CD14-positive monocyte (primary cell): ENCODE measurements around the gene TNFRSF6B. TPM values are rescaled to one million over a fixed set of nuclear protein-coding genes. Genes with fewer than 3 reads are reported as not detected.

ENCODE experiments used
- DNase-seq, 3 donors: peaks; one replicate each; pipeline ENCODE4 v3.0.0-alpha.2; 2011 to 2022
- H2AFZ ChIP-seq: 2 replicates; pipeline ENCODE4 v1.6.0; 2012; ENCODE audit warnings: mild to moderate bottlenecking, low read depth, low read length, inconsistent platforms; ENCODE audit not compliant: insufficient read depth, poor library complexity, severe bottlenecking
- H3K27ac ChIP-seq, 2 donors: 1 replicate in 1 of 2; 2 replicates in 1 of 2; pipeline ENCODE4 v1.5.1; 2012 to 2013; ENCODE audit warnings: low read length in 2 of 2, control low read depth in 1 of 2, inconsistent platforms in 1 of 2, low read depth in 1 of 2, mild to moderate bottlenecking in 1 of 2
- H3K27me3 ChIP-seq, 2 donors: one replicate each; pipeline versions ENCODE4 v1.6.0 to v1.6.1; 2011 to 2013; ENCODE audit warnings: low read length in 2 of 2; ENCODE audit not compliant: control insufficient read depth in 2 of 2, insufficient read depth in 2 of 2
- H3K36me3 ChIP-seq, 2 donors: replicated peaks in 1 of 2; 1 replicate in 1 of 2; 2 replicates in 1 of 2; pipeline versions ENCODE4 v1.5.1 to v1.6.1; 2012 to 2013; ENCODE audit warnings: low read length in 2 of 2, control low read depth in 1 of 2, inconsistent platforms in 1 of 2, mild to moderate bottlenecking in 1 of 2; ENCODE audit not compliant: insufficient read depth in 2 of 2, control insufficient read depth in 1 of 2
- H3K4me1 ChIP-seq, 2 donors: 1 replicate in 1 of 2; 2 replicates in 1 of 2; pipeline versions ENCODE4 v1.5.1 to v1.6.1; 2012 to 2013; ENCODE audit warnings: low read length in 2 of 2, control low read depth in 1 of 2, inconsistent platforms in 1 of 2, mild to moderate bottlenecking in 1 of 2, moderate library complexity in 1 of 2; ENCODE audit not compliant: insufficient read depth in 2 of 2, control insufficient read depth in 1 of 2
- H3K4me2 ChIP-seq: replicated peaks from 2 replicates; pipeline ENCODE3; 2012; ENCODE audit warnings: low read length, moderate library complexity, mild to moderate bottlenecking; ENCODE audit not compliant: poor library complexity, severe bottlenecking; ENCODE audit errors: extremely low read depth
- H3K4me3 ChIP-seq, 3 experiments: fragments of 200-600 bp in 1 of 3; sonication (generic) in 1 of 3; replicated peaks in 1 of 3; 1 replicate in 2 of 3; 2 replicates in 1 of 3; pipeline ENCODE4 v1.5.1; 2011 to 2013; ENCODE audit warnings: low read length in 3 of 3, mild to moderate bottlenecking in 3 of 3, control low read depth in 2 of 3, low read depth in 2 of 3, inconsistent platforms in 1 of 3, moderate library complexity in 1 of 3
- H3K79me2 ChIP-seq: 2 replicates; pipeline ENCODE4 v1.6.0; 2012; ENCODE audit warnings: mild to moderate bottlenecking, control low read depth, inconsistent platforms, low read length, moderate library complexity; ENCODE audit not compliant: insufficient read depth
- H3K9ac ChIP-seq: 2 replicates; pipeline ENCODE4 v1.6.0; 2017; ENCODE audit warnings: low read length, mild to moderate bottlenecking; ENCODE audit not compliant: insufficient read depth, poor library complexity, severe bottlenecking
- H3K9me3 ChIP-seq, 2 donors: replicated peaks in 1 of 2; 1 replicate in 1 of 2; 2 replicates in 1 of 2; pipeline versions ENCODE4 v1.5.1 to v1.6.1; 2012 to 2013; ENCODE audit warnings: low read length in 2 of 2, control low read depth in 1 of 2; ENCODE audit not compliant: control insufficient read depth in 1 of 2, insufficient read depth in 1 of 2
- H4K20me1 ChIP-seq: 2 replicates; pipeline ENCODE4 v1.6.0; 2012; ENCODE audit warnings: mild to moderate bottlenecking, low read length, control low read depth, moderate library complexity; ENCODE audit not compliant: insufficient read depth
- H3K27ac Mint-ChIP-seq, 7 donors: one replicate each; pipeline ENCODE4 v1.8.0; 2020; ENCODE audit warnings: mild to moderate bottlenecking in 7 of 7, mixed read lengths in 7 of 7, moderate library complexity in 6 of 7, inconsistent platforms in 2 of 7
- H3K27me3 Mint-ChIP-seq, 3 donors: one replicate each; pipeline ENCODE4 v1.8.0; 2021 to 2022; ENCODE audit warnings: low read depth in 3 of 3, mild to moderate bottlenecking in 3 of 3, mixed read lengths in 3 of 3, moderate library complexity in 3 of 3, inconsistent platforms in 1 of 3
- H3K36me3 Mint-ChIP-seq, 2 donors: one replicate each; pipeline ENCODE4 v1.8.0; 2020; ENCODE audit warnings: mixed read lengths in 2 of 2, inconsistent platforms in 1 of 2, mild to moderate bottlenecking in 1 of 2
- H3K4me1 Mint-ChIP-seq: one replicate; pipeline ENCODE4 v1.8.0; 2020; ENCODE audit warnings: mild to moderate bottlenecking, mixed read lengths
- H3K4me3 Mint-ChIP-seq, 2 donors: one replicate each; pipeline ENCODE4 v1.8.0; 2020; ENCODE audit warnings: mild to moderate bottlenecking in 2 of 2, mixed read lengths in 2 of 2, moderate library complexity in 1 of 2
- H3K9me3 Mint-ChIP-seq, 7 donors: one replicate each; pipeline ENCODE4 v1.8.0; 2020 to 2022; ENCODE audit warnings: mixed read lengths in 7 of 7, mild to moderate bottlenecking in 6 of 7, moderate library complexity in 6 of 7, inconsistent platforms in 2 of 7
- WGBS: methylation state at CpG from one replicate; pipeline ENCODE4 v1.1.5; 2013; ENCODE audit warnings: missing lambda C conversion rate; ENCODE audit not compliant: insufficient coverage; 5-methylcytosine and 5-hydroxymethylcytosine counted together
- intact Hi-C, 2 donors: fragments of 100-400 bp; cut with micrococcal nuclease; formaldehyde crosslinking; loops; one replicate each; pipeline versions ENCODE4 v1.15.0 to v1.15.1; 2023
- polyA plus RNA-seq, 3 donors: library from polyadenylated mRNA; depleted of rRNA in 1 of 3; unstranded in 2 of 3; stranded (reverse) in 1 of 3; fragments of 300-500 nt in 2 of 3; fragments of >200 nt in 1 of 3; fragmentation: Illumina TruSeq in 2 of 3; gene quantifications; 1 replicate in 2 of 3; 2 replicates in 1 of 3; pipeline ENCODE4 v1.2.3, GENCODE V29; 2012 to 2021
- TF ChIP-seq, protein P1 (sequence below): fragments of 200-600 bp; IDR thresholded peaks from one replicate; pipeline ENCODE4 v1.8.0; 2022; ENCODE audit warnings: antibody characterized with exemption, mild to moderate bottlenecking

Gene TNFRSF6B
- polyA plus RNA-seq, 3 donors: 6.5 TPM; not detected in 2

DNA sequence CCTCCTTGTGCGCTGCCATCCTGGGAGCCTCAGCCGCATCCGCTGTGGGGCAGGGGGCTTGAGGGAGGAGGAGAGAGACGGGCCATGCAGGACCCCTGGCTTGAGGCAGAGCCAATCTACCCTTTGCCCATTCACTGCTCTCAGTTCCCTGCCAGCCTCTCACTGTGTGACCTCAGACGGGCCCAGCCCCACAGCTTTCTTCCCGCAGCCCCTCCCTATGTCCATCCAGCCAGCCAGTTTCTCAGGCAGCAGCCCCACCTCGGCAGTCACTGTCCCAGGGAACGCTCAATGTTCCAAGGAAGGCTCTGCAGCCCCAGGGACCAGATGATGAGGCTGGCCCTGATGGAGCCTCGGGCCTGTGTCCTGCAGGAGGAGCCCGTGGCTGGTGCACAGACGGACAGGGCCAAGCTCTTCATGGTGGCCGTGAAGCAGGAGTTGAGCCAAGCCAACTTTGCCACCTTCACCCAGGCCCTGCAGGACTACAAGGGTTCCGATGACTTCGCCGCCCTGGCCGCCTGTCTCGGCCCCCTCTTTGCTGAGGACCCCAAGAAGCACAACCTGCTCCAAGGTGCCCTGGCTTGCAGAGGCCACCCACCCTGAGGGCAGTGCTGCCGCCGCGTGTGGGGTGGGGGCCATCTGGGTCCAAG lies 3.9 kb upstream of the TNFRSF6B start:
- Histone ChIP-seq H3K9me3 (no peaks in the 10 kb centered on the region), H2AFZ (no peak overlapping the region), H3K36me3 (peaks cover 0 to 11% of the 10 kb centered on the region in 2 donors), H4K20me1 (peaks cover 17% of the 10 kb centered on the region), H3K9ac (no peak overlapping the region), H3K4me2 (no peak overlapping the region), H3K79me2 (no peaks in the 10 kb centered on the region), H3K4me3 (no peak overlapping the region), H3K27me3 (peaks cover 0 to 11% of the 10 kb centered on the region in 2 donors), H3K27ac (no peak overlapping the region), H3K4me1 (peaks cover 23 to 24% of the 10 kb centered on the region in 2 donors)
- H3K4me1 Mint-ChIP-seq: peaks cover 19% of the 10 kb centered on the region
- TF ChIP-seq, protein P1, sequence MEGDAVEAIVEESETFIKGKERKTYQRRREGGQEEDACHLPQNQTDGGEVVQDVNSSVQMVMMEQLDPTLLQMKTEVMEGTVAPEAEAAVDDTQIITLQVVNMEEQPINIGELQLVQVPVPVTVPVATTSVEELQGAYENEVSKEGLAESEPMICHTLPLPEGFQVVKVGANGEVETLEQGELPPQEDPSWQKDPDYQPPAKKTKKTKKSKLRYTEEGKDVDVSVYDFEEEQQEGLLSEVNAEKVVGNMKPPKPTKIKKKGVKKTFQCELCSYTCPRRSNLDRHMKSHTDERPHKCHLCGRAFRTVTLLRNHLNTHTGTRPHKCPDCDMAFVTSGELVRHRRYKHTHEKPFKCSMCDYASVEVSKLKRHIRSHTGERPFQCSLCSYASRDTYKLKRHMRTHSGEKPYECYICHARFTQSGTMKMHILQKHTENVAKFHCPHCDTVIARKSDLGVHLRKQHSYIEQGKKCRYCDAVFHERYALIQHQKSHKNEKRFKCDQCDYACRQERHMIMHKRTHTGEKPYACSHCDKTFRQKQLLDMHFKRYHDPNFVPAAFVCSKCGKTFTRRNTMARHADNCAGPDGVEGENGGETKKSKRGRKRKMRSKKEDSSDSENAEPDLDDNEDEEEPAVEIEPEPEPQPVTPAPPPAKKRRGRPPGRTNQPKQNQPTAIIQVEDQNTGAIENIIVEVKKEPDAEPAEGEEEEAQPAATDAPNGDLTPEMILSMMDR: no peak
- no peak overlapping the region for H3K4me3 Mint-ChIP-seq
- intact Hi-C loops: no loop called here
- peaks cover 5 to 11% of the 10 kb centered on the region in 2 donors for H3K36me3 Mint-ChIP-seq
- DNase-seq: no peak
- no peaks in the 10 kb centered on the region for H3K9me3 Mint-ChIP-seq
- WGBS: 90% methylated on average over 12 of the region's 20 CpGs
- peak overlapping the region in 6 of 7 donors; percentile 4 to 86 (median 78) for H3K27ac Mint-ChIP-seq
- H3K27me3 Mint-ChIP-seq: peaks cover 3 to 16% (median 3%) of the 10 kb centered on the region in 3 donors

DNA sequence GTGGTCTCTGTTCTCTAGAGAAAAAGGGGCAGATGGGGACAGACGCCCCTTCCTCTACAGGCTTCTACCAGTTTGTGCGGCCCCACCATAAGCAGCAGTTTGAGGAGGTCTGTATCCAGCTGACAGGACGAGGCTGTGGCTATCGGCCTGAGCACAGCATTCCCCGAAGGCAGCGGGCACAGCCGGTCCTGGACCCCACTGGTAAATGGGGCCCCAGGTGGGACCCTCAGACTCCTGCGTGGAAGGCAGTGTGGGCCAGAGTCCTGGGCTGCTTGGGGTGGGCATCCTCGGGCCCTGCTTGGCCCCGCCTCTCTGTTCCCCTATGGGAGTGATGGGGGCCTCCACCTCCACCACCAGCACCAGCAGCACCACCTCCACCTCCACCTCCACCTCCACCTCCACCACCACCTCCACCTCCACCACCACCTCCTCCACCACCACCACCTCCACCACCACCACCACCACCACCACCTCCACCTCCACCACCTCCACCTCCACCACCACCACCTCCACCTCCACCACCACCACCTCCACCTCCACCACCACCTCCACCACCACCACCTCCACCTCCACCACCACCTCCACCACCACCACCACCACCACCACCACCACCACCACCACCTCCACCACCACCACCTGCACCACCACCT lies 3.2 kb upstream of the TNFRSF6B start:
- Histone ChIP-seq H4K20me1 (peaks cover 23% of the 10 kb centered on the region), H3K4me1 (peaks cover 17 to 18% of the 10 kb centered on the region in 2 donors), H3K27ac (no peak overlapping the region), H3K27me3 (peaks cover 0 to 12% of the 10 kb centered on the region in 2 donors), H3K9me3 (no peaks in the 10 kb centered on the region), H3K79me2 (no peaks in the 10 kb centered on the region), H2AFZ (no peak overlapping the region), H3K36me3 (peaks cover 0 to 11% of the 10 kb centered on the region in 2 donors), H3K9ac (no peak overlapping the region), H3K4me3 (no peak overlapping the region), H3K4me2 (no peak overlapping the region)
- Mint-ChIP-seq H3K9me3 (no peaks in the 10 kb centered on the region), H3K27ac (peak overlapping the region in 1 of 7 donors; percentile 61), H3K4me1 (peaks cover 16% of the 10 kb centered on the region), H3K27me3 (peaks cover 3 to 21% (median 3%) of the 10 kb centered on the region in 3 donors), H3K4me3 (no peak overlapping the region), H3K36me3 (peaks cover 5 to 13% of the 10 kb centered on the region in 2 donors)
- TF ChIP-seq, protein P1: no peak
- WGBS: 99% methylated on average over 8 of the region's 10 CpGs
- intact Hi-C loops: no loop called here
- no peak for DNase-seq
